K562 (cell line): ENCODE measurements around the gene PPP1R14B. TPM values are rescaled to one million over a fixed set of nuclear protein-coding genes. Genes with fewer than 3 reads are reported as not detected.

Experiments
- HNRNPLL ChIP-seq: fragments of 200-400 bp; formaldehyde crosslinking; IDR thresholded peaks from 2 replicates; pipeline ENCODE4 v1.6.1; 2017; ENCODE audit warnings: low read length, low read depth, mild to moderate bottlenecking; ENCODE audit not compliant: poor library complexity, severe bottlenecking
- HOXB6 ChIP-seq: fragments of 250-450 bp; sonication (Bioruptor Pico); IDR thresholded peaks from 2 replicates; pipeline ENCODE4 v1.5.1; 2022; ENCODE audit warnings: mild to moderate bottlenecking, borderline replicate concordance
- MGA ChIP-seq: fragments of 450-650 bp; IDR thresholded peaks from 2 replicates; pipeline ENCODE4 v1.6.1; 2016; ENCODE audit warnings: mild to moderate bottlenecking, moderate library complexity
- UBTF ChIP-seq, 2 experiments: IDR thresholded peaks; 2 replicates each; pipeline ENCODE4 v1.6.1; 2012; ENCODE audit warnings: improper control_type of control experiment in 2 of 2, low read depth in 2 of 2, low read length in 2 of 2, borderline replicate concordance in 1 of 2
- ZFX ChIP-seq: sonication (generic); formaldehyde crosslinking; IDR thresholded peaks from 2 replicates; pipeline ENCODE4 v1.8.0; 2022; ENCODE audit warnings: mild to moderate bottlenecking, missing genetic modification reagents, moderate library complexity
- polyA plus RNA-seq, 8 experiments: library from polyadenylated mRNA; depleted of rRNA in 4 of 8; stranded (reverse) in 5 of 8; unstranded in 3 of 8; fragments of >200 nt; fragmentation: Nextera tagmentation in 2 of 8; fragmentation: Illumina TruSeq in 1 of 8; extraction: Ambion mirVana in 2 of 8; extraction: Trizol in 1 of 8; gene quantifications; 2 replicates each; pipeline versions ENCODE4 v1.2.1 to v1.2.3, GENCODE V29; 2011 to 2014; ENCODE audit warnings: inconsistent platforms in 1 of 8, missing spikeins in 1 of 8
- total RNA-seq, 7 experiments: library from RNA; depleted of rRNA in 6 of 7; stranded (reverse); fragments of >200 nt in 6 of 7; fragmentation: Illumina TruSeq in 2 of 7; extraction: Trizol in 2 of 7; gene quantifications; 2 replicates each; pipeline versions ENCODE4 v1.2.1 to v1.2.3, GENCODE V29; 2011 to 2021; ENCODE audit warnings: low replicate concordance in 1 of 7

The PPP1R14B gene
- total and polyA plus RNA-seq, 9 of the 15 experiments (the other 6 are each of a cell fraction or from before 2014, with no cell fraction given): 7.7 to 566 (median 212) TPM

- no peak for TF ChIP-seq MGA
- peak; percentile 17 for TF ChIP-seq HNRNPLL
- TF ChIP-seq ZFX (CRISPR knock-in tag): peak; percentile 70
- peak; percentile 51; the same call in 1 of the 2 replicates for TF ChIP-seq HOXB6 (CRISPR knock-in tag)
- TF ChIP-seq UBTF (IDR thresholded peaks at IDR 0.05; ENCODE audit: borderline replicate concordance in 1 of 2, low read depth in 2 of 2, low read length in 2 of 2): 0 out of 4 replicates have a peak, but pooled peaks of 1 of the 2 experiments have one; percentile 9
These were observed 1.2 kb upstream of the PPP1R14B start (continued) for GRCh38 chr11:64247729-64248531.
